Activated CD8-positive, alpha-beta memory T cell treated with anti-CD3 and anti-CD28 coated beads, Interleukin-2, amount 50 U/mL, for 1 hour (primary cell): Measurements from ENCODE around the gene RNGTT.
"Not testable (repeated sequence)": the region's sequence is repeated elsewhere in the genome, so short reads cannot be mapped to it uniquely, and the experiment has no call there.

Experiments used
- DNase-seq: peaks from one replicate; pipeline ENCODE4 v3.0.0-alpha.2; 2020; ENCODE audit errors: extremely low read depth

RNGTT gene

DNA sequence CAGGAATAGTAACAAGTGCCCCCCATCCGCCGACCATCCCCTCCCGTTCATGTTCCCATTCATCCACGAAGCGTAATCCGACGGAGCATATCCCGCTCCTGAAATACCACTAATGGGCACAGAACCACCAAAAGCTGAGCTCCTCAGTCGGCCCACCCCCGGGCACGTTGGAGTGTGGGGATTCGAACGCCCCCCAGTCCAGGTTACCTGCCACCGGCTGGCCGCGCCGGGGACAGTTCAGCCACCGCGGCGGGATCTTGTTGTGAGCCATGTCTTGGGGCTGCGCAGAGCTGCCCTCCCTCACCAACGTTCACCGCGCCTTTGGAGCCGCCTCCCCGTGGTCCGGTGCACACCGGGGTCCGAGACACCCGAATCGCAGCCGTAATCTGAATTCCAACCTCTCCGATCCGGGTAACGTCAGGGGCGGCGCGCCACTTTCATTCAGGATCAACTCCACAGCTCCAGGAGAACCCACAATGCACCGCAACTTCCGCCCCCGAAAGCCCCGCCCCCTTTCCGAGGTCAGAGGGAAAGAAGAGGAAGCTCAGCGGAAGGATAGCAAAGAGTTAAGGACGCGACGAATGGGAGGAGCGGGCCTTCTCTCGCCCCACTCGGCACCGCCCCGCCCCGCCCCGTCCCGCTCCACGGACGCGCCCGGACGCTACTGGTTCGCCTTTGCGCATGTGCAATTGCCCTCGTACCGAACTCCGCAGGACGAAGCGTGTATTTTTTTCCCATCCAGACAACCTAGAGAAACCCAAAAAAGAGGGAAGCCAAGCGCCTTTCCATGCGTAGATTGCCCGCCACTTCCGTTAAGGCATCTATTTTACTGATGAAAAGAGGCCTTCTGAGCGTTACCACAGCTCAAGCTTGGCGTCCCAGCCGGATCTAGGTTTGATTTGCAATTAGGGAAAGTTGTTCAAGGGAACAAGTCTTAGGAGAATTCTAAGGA, at the start of gene RNGTT:
RNGTT (minus strand) TSS at position 480 of the 952 bp plus-strand sequence; CDS start at position 271, 209 bp downstream.
- DNase-seq = peak; percentile 89

DNA sequence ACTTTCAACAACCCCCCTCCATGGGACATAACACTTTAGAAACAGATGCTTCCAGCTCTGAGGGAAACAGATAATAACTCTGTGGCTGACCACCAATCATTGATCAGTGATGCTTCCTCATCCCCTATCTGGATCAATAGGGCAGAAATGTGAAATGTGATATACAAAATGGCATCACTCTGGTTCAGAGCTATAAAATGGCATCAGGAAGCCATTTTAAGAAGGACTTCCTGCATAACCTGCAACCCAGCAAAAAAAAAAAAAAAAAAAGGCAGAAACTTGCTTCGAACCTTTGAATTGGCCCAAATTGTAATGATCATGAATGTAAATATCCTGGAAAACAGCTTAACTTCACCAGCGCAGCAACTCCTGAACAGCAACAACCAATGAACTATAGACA, 48.0 kb upstream of the RNGTT start:
- no peak for DNase-seq

- no peak for DNase-seq
Measured at GRCh38 chr6:89010825-89011224, 47.4 kb upstream of the RNGTT start.

DNA sequence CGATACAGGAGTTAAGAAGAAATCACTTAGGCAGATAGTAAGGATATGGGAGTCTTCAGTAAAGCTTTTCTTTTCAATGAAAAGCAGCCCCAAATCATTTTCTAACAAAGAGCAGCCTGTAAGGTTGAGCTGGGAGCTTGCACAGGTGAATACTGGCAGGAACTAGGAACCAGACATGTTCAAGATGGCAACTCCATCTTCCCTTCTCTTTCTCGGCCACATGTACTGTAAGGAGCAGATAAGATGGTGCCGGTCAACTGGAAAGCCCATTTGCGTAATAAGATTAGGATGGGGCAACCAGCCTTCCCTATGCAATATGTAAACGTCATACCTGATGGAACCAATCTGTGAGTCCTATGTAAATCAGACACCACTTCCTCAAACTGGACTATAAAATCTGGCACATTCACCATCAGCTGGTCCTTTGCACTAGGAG, 46.2 kb upstream of the RNGTT start:
- no peak for DNase-seq

- DNase-seq = no peak
Measured at GRCh38 chr6:89008815-89009374, 45.5 kb upstream of the RNGTT start.

DNA sequence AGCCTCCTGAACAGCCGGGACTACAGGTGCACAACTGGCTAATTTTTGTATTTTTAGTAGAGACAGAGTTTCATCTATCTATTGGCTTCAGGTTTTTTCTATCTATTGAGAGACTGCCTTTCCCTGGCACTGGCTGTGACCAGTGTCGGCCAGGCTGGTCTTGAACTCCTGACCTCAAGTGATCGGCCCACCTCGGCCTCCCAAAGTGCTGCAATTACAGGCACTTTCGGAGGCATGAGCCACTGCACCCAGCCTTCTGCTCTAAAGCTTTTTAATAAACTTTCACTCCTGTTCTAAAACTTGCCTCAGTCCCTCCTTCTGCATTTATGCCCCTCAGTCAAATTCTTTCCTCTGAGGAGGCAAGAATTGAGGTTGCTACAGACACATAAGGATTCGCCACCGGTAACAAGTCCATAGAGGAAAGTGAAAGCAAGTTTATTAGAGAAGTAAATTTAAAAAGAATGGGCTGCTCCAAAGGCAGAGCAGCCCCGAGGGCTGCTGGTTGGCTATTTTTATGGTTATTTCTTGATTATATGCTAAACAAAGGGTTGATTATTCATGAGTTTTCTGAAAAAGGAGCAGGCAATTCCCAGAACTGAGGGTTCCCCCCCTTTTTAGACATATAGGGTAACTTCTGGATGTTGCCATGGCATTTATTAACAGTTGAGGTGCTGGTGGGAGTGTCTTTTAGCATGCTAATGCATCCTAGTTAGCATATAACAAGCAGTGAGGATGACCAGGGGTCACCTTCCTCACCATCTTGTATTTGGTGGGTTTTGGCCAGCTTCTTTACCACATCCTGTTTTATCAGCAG, 44.8 kb upstream of the RNGTT start:
- no peak for DNase-seq

DNA sequence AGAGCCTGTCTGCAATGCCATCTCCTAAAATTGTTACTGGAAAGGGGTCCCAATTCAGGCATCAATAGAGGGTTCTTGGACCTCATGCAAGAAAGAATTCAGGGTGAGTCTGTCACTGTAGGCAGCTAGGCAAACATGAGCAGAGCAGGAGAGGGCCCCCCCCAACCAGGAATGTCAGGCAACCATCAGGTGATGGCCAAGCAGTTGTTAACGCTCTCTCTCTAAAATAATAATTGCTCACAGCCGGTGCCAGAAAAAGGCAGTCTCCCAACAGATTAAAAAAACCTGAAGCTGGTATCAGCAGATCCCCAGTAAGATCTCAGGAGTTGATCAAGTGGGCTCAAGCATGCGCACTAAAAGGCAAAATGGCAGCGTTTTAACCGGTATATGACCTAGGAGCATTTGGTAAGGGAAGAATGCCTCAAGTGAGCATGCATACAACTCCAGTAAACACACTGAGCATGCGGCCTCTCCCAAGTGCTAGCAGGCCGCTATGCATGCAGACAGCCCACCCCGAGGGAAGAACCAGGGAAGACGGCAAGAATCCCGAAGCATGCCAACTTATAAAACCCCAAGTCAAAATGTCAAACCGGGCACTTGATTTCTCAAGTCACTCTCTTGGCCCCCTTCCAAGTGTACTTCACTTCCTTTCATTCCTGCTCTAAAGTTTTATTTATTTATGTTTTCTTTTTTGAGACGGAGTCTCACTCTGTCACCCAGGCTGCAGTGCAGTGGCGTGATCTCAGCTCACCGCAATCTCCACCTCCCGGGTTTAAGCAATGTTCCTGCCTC, 44.0 kb upstream of the RNGTT start:
- DNase-seq = no peak

GRCh38 chr6:89002523-89002922, 39.1 kb upstream of the RNGTT start:
- no peak for DNase-seq

DNA sequence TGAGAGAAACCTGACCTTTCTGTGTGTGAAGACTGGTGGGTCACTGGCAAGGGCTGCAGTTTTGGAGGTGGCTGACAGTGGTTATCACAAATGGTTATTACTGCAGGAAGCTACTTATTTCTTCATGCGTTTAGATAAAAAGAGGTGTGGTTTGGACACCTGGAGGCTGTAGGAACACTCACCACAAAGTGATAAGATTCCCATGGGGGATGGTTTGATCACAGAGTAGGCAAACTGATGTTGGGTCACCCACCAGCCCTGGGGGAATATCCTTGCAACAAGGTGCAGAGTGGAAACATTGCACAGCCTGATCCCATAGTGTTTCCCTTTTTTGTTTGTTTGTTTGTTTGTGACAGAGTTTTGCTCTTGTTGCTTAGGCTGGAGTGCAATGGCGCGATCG, 33.9 kb upstream of the RNGTT start:
- DNase-seq = no peak

DNA sequence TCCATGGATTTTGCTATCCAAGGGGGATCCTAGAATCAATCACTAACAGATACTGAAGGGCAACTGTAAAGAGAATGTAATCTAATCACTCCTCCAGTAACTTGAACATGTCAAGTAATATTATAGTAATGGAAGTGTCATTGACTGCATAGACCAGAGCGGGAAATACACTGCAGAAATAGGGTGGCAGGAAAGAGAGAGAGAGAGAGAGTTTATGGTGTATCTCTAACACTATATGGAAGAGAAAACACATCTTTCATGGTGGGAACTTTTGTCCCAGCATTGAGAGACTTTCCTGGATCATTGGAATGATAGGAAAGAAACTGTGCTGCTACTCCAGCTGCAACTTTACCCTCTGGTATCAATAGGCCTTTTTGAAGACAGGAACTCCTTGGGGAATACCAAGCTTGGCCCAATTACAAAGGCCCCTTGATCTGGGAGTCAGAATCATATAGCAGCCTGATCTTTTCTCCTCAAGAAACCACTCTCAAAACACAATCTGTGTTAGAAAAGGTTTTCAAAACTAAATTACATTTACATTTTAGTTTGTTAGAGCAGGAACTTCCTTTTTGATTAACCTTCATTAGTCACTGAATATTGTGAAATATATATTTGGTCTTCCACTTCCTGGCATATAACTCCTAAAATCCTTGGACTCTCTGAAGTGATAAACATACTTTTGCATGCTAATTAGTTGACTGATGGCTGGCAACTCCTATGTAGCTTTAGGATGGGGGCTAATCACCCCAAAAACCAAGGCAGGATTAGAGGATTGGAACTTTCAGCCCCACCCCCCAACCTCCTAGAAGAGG, 29.5 kb upstream of the RNGTT start:
- no peak for DNase-seq

GRCh38 chr6:88989215-88989614, 25.8 kb upstream of the RNGTT start:
- DNase-seq = no peak

- no peak for DNase-seq
Measured at GRCh38 chr6:88987922-88988321, 24.5 kb upstream of the RNGTT start.

GRCh38 chr6:88985901-88986300, 22.5 kb upstream of the RNGTT start:
- no peak for DNase-seq

GRCh38 chr6:88984606-88985005, 21.2 kb upstream of the RNGTT start:
- DNase-seq = no peak

DNA sequence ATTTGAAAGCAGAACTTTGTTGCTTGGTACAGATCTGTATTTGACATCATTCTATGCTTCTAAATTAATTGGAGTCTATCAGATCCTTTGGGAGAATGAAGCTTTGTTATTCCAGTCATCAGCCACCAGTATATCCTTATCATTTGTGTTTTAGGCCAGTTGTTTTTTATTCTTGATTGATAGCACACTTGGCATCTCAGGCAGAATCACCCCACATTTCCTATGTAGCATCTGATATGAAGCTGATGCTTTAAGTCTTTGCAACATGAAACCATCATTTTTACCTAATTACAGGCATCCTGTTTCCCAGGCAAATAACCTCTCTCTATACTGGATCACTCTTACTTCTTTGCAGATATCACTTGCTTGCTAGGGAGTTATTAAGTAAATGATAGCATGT, 20.7 kb upstream of the RNGTT start:
- no peak for DNase-seq

DNA sequence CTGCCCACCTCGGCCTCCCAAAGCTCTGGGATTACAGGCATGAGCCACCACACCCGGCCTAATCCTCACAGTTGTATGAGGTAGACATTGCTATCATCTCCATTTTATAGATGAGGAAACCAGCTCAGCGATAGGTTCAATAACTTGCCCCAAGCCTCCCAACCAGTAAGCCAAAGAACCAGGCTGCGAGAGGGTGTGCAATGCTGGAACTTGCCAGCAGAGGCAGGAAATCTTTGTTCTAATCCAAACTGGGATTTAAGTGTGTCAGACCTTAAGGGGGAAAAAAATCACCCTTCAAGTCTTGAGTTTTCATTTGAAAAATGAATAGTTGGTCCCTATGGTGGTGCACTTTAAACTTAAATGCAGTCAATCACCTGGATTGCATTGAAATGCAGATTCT, 20.1 kb upstream of the RNGTT start:
- DNase-seq = no peak

DNA sequence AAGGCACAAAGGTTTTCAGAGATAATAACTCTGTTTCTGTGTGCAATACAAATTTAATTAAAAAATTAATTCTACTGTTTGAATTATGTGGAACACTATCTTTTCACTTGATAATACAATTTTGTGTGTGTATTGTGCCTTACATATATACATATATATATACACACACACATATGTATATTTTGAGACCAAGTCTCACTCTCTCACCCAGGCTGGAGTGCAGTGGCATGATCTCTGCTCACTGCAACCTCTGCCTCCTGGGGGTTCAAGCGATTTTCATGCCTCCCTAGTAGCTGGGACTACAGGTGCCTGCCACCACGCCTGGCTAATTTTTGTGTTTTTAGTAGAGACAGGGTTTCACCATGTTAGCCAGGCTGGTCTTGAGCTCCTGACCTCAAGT, 19.7 kb upstream of the RNGTT start:
- DNase-seq = not testable (repeated sequence)

DNA sequence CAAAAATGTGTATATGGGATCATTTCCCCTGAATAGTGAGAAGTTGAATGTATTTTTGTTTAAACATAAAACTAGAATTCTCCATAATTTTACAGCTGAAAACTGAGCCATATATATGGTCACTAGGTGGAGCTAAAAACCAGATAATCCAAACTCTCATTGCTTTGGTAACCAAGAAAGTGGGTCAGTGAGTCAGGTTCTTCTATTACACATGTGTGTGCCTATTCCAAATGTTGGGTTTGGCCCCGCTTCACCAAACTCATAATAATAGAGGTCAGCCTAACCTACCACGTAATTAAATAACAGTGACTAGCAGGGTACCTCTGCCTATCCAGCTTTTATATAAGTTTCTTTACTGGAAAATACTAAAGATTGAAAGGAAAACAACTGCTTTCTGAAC, 19.3 kb upstream of the RNGTT start:
- peak; percentile 14 for DNase-seq

DNA sequence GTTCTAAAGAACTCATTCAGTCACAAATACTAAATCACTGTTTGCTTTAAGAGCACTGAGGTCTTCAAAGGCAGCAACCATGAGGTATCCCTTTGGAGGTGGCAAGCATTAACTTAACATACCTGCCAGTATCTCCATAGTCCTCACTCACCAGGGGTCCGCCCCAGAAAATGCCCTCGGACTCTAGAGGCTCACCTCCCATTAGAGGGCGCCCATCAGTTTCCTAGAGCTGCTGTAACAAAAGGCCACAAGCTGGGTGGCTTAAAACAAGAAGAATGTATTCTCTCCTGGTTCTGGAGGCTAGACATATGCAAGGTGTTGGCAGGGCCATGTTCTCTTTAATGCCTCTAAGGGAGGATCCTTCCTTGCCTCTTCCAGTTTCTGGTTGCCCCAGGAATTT, 12.0 kb upstream of the RNGTT start:
- no peak for DNase-seq

DNA sequence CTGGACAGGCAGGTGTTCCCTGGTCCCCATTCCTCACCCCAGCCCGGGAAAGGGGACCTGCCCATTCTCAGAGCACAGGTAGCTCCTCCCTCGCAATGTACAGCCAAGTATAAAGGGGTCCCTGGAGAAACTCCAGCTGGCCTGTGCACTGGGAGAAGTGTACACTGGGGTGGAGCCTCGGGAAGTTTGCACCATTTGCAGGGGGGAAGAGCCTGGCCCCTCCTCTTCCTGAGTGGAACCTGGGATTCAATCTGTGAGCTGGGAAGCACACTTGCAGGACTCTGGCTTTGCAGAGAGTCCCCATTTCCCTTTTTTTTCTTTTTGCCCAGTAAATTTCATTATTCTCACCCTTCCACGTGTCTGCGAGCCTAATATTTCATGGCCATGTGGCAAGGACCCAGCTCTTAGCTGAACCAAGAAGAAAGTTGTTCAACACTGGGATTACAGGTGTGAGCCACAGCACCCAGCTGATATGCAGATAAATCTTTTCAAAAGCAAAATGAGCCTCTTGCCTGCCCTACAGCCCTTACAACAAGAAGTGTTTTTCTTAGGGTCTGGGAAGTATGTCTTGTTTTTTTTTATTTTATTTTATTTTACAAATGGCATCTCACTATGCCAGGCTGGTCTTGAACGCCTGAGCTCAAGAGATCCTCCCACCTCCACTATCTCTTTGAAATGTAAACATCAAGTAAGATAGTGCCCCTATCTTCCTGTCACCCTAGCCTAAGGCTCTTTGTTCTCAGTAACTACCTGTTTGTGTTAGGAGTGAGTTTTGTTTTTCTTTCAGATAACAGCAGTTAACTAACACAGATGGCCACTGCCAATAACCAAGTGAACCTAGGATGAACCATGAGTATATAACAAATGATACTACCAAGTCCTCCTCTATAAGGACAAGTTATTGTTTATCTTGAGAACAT, 9.3 kb upstream of the RNGTT start:
- no peak for DNase-seq
